HepG2 (cell line): ENCODE data around the gene VAC14. TPM values are rescaled to one million over a fixed set of nuclear protein-coding genes. Genes with fewer than 3 reads are reported as not detected.

Experiments
- CBX1 ChIP-seq: IDR thresholded peaks from one replicate; pipeline ENCODE4 v1.6.1; 2016; ENCODE audit warnings: antibody characterized with exemption, low read depth
- CREM ChIP-seq, 2 experiments: sonication (generic) in 1 of 2; formaldehyde crosslinking in 1 of 2; IDR thresholded peaks; 2 replicates each; pipeline versions ENCODE4 v1.4.0 to v1.6.1; 2016 to 2020; ENCODE audit warnings: antibody characterized with exemption in 1 of 2, mild to moderate bottlenecking in 1 of 2, missing genetic modification reagents in 1 of 2
- ELF3 ChIP-seq: IDR thresholded peaks from 2 replicates; pipeline ENCODE4 v1.6.1; 2016; ENCODE audit warnings: missing genetic modification reagents, missing compliant biosample characterization
- HNRNPH1 ChIP-seq: fragments of 200-400 bp; formaldehyde crosslinking; optimal IDR thresholded peaks from 2 replicates; pipeline ENCODE3; 2017; ENCODE audit warnings: mild to moderate bottlenecking, low read depth, low read length
- KDM6A ChIP-seq: IDR thresholded peaks from 2 replicates; pipeline ENCODE4 v1.6.1; 2016; ENCODE audit warnings: low read depth
- RFXANK ChIP-seq: IDR thresholded peaks from 2 replicates; pipeline ENCODE4 v1.6.1; 2016
- SOX13 ChIP-seq, 3 experiments: fragments of 450-650 bp in 1 of 3; sonication (generic) in 1 of 3; formaldehyde crosslinking in 1 of 3; IDR thresholded peaks in 2 of 3; conservative IDR thresholded peaks in 1 of 3; 2 replicates each; pipeline versions ENCODE4 v1.5.0 to v1.6.1; 2016 to 2020; ENCODE audit warnings: antibody characterized with exemption in 1 of 3, mild to moderate bottlenecking in 1 of 3, missing compliant biosample characterization in 1 of 3, missing genetic modification reagents in 1 of 3, moderate library complexity in 1 of 3
- ZKSCAN1 ChIP-seq: fragments of 150-350 bp; IDR thresholded peaks from 2 replicates; pipeline ENCODE4 v1.6.1; 2014; ENCODE audit warnings: low read length
- ZNF232 ChIP-seq: sonication (generic); formaldehyde crosslinking; IDR thresholded peaks from 2 replicates; pipeline ENCODE4 v1.4.0; 2020; ENCODE audit warnings: missing genetic modification reagents, borderline replicate concordance
- ZZZ3 ChIP-seq: sonication (generic); formaldehyde crosslinking; IDR thresholded peaks from 2 replicates; pipeline ENCODE4 v1.4.0; 2020; ENCODE audit warnings: missing genetic modification reagents, mild to moderate bottlenecking, borderline replicate concordance
- polyA plus RNA-seq, 8 experiments: library from polyadenylated mRNA; depleted of rRNA in 3 of 8; stranded (reverse) in 7 of 8; unstranded in 1 of 8; fragments of >200 nt; fragmentation: Illumina TruSeq in 4 of 8; extraction: Trizol in 4 of 8; gene quantifications; 2 replicates each; pipeline versions ENCODE4 v1.2.1 to v1.2.3, GENCODE V29; 2011 to 2016; ENCODE audit warnings: low read depth in 4 of 8, missing spikeins in 1 of 8, mixed read lengths in 1 of 8; ENCODE audit not compliant: insufficient read depth in 1 of 8
- total RNA-seq, 5 experiments: library from RNA; depleted of rRNA; stranded (reverse); fragments of >200 nt; fragmentation: Illumina TruSeq; extraction: Trizol; gene quantifications; 2 replicates each; pipeline ENCODE4 v1.2.3, GENCODE V29; 2016; ENCODE audit warnings: low read depth in 1 of 5
- TF ChIP-seq, protein P1 (sequence below): sonication (generic); formaldehyde crosslinking; IDR thresholded peaks from 2 replicates; pipeline ENCODE4 v1.9.0; 2021; ENCODE audit warnings: missing genetic modification reagents, borderline replicate concordance
- TF ChIP-seq, protein P2 (sequence below): sonication (generic); formaldehyde crosslinking; IDR thresholded peaks from 2 replicates; pipeline ENCODE4 v1.4.0; 2020; ENCODE audit warnings: low read depth, missing genetic modification reagents
- TF ChIP-seq, protein P3 (sequence below): sonication (generic); formaldehyde crosslinking; IDR thresholded peaks from 2 replicates; pipeline ENCODE4 v1.4.0; 2020; ENCODE audit warnings: missing genetic modification reagents, mild to moderate bottlenecking, borderline replicate concordance
- TF ChIP-seq, protein P4 (sequence below): sonication (generic); formaldehyde crosslinking; IDR thresholded peaks from 2 replicates; pipeline ENCODE4 v1.5.0; 2020; ENCODE audit warnings: mild to moderate bottlenecking, missing genetic modification reagents
- TF ChIP-seq, protein P5 (sequence below): sonication (generic); formaldehyde crosslinking; IDR thresholded peaks from 2 replicates; pipeline ENCODE4 v1.4.0; 2020; ENCODE audit warnings: mild to moderate bottlenecking, missing genetic modification reagents

Gene VAC14
- total and polyA plus RNA-seq, 2 of the 13 experiments (the other 11 are each of a cell fraction or from before 2014, with no cell fraction given), result 23.5 to 24.6 TPM

DNA sequence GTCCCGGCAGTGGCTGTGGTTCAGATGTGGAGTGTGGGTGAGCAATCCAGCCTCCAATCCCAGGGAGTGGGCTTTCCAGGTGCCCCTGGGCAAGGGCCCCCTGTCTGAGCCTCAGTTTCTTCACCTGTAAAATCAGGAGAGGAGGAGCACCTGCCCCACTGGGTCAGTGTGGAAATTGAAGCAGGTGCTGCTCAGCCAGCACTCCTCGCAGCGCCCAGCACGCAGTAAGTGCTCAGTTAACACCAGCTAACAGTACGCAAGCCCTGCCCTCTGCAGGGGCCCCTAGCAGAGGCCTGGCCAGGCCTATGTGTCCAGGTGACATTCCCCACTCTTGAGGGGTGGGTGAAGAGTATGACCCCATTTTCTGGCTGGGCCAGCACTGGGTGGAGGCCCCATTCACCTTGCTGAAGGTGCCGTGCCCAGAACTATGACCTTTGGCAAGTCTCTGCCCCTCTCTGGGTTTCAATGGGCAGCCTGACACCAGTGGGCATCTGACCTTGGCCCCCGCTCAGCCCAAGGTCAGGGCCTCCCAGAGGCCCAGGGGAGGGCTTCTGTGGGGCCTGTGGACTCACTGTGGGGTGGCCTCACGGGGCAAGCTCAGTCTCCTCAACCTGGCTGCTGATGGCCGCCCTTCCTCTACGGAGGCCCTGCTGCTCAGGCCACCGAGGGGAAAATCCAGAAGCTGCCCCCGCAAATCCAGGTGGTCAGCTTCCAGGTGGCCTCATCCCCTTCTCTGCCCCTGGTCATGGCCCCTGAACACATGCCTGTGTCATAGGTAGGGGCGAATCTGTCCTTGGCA lies 117.6 kb downstream of the VAC14 start (continued):
- TF ChIP-seq, protein P1, sequence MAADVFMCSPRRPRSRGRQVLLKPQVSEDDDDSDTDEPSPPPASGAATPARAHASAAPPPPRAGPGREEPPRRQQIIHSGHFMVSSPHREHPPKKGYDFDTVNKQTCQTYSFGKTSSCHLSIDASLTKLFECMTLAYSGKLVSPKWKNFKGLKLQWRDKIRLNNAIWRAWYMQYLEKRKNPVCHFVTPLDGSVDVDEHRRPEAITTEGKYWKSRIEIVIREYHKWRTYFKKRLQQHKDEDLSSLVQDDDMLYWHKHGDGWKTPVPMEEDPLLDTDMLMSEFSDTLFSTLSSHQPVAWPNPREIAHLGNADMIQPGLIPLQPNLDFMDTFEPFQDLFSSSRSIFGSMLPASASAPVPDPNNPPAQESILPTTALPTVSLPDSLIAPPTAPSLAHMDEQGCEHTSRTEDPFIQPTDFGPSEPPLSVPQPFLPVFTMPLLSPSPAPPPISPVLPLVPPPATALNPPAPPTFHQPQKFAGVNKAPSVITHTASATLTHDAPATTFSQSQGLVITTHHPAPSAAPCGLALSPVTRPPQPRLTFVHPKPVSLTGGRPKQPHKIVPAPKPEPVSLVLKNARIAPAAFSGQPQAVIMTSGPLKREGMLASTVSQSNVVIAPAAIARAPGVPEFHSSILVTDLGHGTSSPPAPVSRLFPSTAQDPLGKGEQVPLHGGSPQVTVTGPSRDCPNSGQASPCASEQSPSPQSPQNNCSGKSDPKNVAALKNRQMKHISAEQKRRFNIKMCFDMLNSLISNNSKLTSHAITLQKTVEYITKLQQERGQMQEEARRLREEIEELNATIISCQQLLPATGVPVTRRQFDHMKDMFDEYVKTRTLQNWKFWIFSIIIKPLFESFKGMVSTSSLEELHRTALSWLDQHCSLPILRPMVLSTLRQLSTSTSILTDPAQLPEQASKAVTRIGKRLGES, result peak; percentile 46; the same call in 1 of the 2 replicates
- TF ChIP-seq ZZZ3 (CRISPR knock-in tag), result no peak
- TF ChIP-seq CBX1, result no peak
- TF ChIP-seq ELF3 (CRISPR knock-in tag), result no peak
- TF ChIP-seq CREM (IDR thresholded peaks at IDR 0.05), result peak; percentile 54; the same call in 1 of the 2 replicates
- no peak for TF ChIP-seq CREM (CRISPR knock-in tag; IDR thresholded peaks at IDR 0.05)
- no peak for TF ChIP-seq KDM6A (CRISPR knock-in tag)
- TF ChIP-seq, protein P2, sequence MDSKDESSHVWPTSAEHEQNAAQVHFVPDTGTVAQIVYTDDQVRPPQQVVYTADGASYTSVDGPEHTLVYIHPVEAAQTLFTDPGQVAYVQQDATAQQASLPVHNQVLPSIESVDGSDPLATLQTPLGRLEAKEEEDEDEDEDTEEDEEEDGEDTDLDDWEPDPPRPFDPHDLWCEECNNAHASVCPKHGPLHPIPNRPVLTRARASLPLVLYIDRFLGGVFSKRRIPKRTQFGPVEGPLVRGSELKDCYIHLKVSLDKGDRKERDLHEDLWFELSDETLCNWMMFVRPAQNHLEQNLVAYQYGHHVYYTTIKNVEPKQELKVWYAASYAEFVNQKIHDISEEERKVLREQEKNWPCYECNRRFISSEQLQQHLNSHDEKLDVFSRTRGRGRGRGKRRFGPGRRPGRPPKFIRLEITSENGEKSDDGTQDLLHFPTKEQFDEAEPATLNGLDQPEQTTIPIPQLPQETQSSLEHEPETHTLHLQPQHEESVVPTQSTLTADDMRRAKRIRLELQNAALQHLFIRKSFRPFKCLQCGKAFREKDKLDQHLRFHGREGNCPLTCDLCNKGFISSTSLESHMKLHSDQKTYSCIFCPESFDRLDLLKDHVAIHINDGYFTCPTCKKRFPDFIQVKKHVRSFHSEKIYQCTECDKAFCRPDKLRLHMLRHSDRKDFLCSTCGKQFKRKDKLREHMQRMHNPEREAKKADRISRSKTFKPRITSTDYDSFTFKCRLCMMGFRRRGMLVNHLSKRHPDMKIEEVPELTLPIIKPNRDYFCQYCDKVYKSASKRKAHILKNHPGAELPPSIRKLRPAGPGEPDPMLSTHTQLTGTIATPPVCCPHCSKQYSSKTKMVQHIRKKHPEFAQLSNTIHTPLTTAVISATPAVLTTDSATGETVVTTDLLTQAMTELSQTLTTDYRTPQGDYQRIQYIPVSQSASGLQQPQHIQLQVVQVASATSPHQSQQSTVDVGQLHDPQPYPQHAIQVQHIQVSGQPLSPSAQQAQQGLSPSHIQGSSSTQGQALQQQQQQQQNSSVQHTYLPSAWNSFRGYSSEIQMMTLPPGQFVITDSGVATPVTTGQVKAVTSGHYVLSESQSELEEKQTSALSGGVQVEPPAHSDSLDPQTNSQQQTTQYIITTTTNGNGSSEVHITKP (CRISPR knock-in tag), result no peak; the same call in 1 of the 2 replicates
- peak; percentile 80 for TF ChIP-seq ZNF232 (CRISPR knock-in tag)
- no peak for TF ChIP-seq ZKSCAN1
- TF ChIP-seq, protein P3, sequence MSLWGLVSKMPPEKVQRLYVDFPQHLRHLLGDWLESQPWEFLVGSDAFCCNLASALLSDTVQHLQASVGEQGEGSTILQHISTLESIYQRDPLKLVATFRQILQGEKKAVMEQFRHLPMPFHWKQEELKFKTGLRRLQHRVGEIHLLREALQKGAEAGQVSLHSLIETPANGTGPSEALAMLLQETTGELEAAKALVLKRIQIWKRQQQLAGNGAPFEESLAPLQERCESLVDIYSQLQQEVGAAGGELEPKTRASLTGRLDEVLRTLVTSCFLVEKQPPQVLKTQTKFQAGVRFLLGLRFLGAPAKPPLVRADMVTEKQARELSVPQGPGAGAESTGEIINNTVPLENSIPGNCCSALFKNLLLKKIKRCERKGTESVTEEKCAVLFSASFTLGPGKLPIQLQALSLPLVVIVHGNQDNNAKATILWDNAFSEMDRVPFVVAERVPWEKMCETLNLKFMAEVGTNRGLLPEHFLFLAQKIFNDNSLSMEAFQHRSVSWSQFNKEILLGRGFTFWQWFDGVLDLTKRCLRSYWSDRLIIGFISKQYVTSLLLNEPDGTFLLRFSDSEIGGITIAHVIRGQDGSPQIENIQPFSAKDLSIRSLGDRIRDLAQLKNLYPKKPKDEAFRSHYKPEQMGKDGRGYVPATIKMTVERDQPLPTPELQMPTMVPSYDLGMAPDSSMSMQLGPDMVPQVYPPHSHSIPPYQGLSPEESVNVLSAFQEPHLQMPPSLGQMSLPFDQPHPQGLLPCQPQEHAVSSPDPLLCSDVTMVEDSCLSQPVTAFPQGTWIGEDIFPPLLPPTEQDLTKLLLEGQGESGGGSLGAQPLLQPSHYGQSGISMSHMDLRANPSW (CRISPR knock-in tag), result no peak
- TF ChIP-seq HNRNPH1, result no peak
- TF ChIP-seq SOX13 (IDR thresholded peaks at IDR 0.05), result no peak
- peak in 1 of 2 experiments; percentile 64; a peak in 1 of 4 replicates for TF ChIP-seq SOX13 (CRISPR knock-in tag; conservative IDR thresholded peaks at IDR 0.05 in 1 of 2, IDR thresholded peaks at IDR 0.05 in 1 of 2)
- TF ChIP-seq RFXANK (CRISPR knock-in tag), result no peak
- TF ChIP-seq, protein P4, sequence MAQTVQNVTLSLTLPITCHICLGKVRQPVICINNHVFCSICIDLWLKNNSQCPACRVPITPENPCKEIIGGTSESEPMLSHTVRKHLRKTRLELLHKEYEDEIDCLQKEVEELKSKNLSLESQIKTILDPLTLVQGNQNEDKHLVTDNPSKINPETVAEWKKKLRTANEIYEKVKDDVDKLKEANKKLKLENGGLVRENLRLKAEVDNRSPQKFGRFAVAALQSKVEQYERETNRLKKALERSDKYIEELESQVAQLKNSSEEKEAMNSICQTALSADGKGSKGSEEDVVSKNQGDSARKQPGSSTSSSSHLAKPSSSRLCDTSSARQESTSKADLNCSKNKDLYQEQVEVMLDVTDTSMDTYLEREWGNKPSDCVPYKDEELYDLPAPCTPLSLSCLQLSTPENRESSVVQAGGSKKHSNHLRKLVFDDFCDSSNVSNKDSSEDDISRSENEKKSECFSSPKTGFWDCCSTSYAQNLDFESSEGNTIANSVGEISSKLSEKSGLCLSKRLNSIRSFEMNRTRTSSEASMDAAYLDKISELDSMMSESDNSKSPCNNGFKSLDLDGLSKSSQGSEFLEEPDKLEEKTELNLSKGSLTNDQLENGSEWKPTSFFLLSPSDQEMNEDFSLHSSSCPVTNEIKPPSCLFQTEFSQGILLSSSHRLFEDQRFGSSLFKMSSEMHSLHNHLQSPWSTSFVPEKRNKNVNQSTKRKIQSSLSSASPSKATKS (CRISPR knock-in tag), result no peak
- TF ChIP-seq, protein P5, sequence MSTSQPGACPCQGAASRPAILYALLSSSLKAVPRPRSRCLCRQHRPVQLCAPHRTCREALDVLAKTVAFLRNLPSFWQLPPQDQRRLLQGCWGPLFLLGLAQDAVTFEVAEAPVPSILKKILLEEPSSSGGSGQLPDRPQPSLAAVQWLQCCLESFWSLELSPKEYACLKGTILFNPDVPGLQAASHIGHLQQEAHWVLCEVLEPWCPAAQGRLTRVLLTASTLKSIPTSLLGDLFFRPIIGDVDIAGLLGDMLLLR (CRISPR knock-in tag), result 0 out of 2 replicates have a peak, but pooled peaks have one; percentile 22
